ENCODE data around the gene TMEM41B. TPM values are rescaled to one million over a fixed set of nuclear protein-coding genes. Genes with fewer than 3 reads are reported as not detected.

Gene TMEM41B
- polyA plus RNA-seq, 1 experiment, result 18.7 TPM

DNA sequence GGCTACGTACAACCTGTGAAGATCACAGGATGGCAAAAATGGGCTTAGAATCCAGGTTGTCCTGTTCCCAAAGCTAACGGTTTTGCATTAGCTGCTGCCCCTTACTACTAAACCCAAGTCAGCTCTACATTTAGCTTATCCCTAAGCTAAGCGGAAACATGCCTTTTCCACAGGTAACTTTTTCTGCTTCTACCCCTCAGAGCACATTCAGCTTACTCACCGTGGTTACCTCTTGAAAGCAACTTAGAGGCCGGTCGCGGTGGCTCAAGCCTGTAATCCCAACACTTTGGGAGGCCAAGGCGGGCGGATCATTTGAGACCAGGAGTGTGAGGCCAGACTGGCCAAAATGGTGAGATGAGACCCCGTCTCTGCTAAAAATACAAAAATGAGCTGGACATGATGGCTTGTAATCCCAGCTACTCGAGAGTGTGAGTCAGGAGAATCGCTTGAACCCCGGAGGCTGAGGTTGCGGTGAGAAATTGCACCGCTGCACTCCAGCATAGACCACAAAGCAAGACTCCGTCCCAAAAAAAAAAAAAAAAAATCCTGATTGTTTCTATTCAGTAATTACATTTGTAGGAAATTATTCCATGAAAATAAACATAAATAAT, 790 bp upstream of the TMEM41B start:
- TF ChIP-seq, protein P1, sequence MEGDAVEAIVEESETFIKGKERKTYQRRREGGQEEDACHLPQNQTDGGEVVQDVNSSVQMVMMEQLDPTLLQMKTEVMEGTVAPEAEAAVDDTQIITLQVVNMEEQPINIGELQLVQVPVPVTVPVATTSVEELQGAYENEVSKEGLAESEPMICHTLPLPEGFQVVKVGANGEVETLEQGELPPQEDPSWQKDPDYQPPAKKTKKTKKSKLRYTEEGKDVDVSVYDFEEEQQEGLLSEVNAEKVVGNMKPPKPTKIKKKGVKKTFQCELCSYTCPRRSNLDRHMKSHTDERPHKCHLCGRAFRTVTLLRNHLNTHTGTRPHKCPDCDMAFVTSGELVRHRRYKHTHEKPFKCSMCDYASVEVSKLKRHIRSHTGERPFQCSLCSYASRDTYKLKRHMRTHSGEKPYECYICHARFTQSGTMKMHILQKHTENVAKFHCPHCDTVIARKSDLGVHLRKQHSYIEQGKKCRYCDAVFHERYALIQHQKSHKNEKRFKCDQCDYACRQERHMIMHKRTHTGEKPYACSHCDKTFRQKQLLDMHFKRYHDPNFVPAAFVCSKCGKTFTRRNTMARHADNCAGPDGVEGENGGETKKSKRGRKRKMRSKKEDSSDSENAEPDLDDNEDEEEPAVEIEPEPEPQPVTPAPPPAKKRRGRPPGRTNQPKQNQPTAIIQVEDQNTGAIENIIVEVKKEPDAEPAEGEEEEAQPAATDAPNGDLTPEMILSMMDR (IDR thresholded peaks at IDR 0.05; ENCODE audit: insufficient read depth, low read depth, low read length), result no peak
- Histone ChIP-seq H3K27me3 (ENCODE audit: control insufficient read depth, insufficient read depth, low read length) (no peaks in the 10 kb centered on the region), H3K36me3 (ENCODE audit: control insufficient read depth, insufficient read depth, low read length) (no peaks in the 10 kb centered on the region), H3K4me3 (ENCODE audit: low read depth, low read length) (peak overlapping the region; percentile 41)
- ChIA-PET POLR2A (no interaction called here), CTCF (interaction anchor here (0.6 to 1.6 kb wide), 4 partner anchors 14 to 133 kb away, joined by 3 to 5 read pairs (median 4); no protein-coding TSS in a partner anchor)
- DNase-seq (ENCODE audit: low read depth), result no peak

DNA sequence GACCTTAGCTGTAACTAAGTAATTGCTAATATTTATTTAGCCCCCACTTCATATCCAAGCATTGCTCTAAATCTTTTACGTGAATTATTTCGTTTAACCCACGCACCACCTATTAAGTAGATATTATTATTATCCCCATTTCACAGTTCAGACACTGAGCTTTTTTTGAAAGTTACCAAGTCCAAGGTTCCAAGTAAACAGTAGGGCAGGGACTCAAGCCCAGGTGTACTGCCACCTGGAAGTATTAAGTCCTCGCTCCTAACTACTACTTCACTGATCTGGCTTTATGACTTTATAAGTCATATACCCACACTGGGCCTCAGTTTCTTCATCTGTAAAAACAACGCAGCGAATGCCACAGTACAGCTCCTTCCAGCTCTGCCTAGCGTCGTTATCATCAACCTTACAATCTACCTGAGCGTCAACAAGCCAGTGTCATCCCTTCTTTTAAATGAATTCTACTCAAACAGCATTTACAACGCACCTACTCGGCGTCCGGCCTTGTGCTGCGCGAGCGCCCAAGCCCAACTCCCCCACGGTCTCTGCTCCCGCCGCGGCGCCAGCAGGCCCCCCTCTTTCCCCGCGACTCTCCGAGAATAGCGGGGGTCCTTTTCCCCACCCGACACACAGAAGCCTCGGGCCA, 624 bp downstream of the TMEM41B start:
- H3K4me3 ChIP-seq (ENCODE audit: low read depth, low read length), result peak overlapping the region; percentile 88
- H3K36me3 ChIP-seq (ENCODE audit: control insufficient read depth, insufficient read depth, low read length), result no peaks in the 10 kb centered on the region
- no peak for DNase-seq (ENCODE audit: low read depth)
- TF ChIP-seq, protein P1 (IDR thresholded peaks at IDR 0.05; ENCODE audit: insufficient read depth, low read depth, low read length), result no peak
- H3K27me3 ChIP-seq (ENCODE audit: control insufficient read depth, insufficient read depth, low read length), result no peaks in the 10 kb centered on the region
- ChIA-PET CTCF (interaction anchor here (1.0 kb wide), 2 partner anchors 70 to 73 kb away, joined by 3 to 5 read pairs; partner anchors contain the start of gene IPO7), POLR2A (interaction anchor here (0.5 kb wide), 1 partner anchor 149 kb away, joined by 3 read pairs; no protein-coding TSS in a partner anchor)

DNA sequence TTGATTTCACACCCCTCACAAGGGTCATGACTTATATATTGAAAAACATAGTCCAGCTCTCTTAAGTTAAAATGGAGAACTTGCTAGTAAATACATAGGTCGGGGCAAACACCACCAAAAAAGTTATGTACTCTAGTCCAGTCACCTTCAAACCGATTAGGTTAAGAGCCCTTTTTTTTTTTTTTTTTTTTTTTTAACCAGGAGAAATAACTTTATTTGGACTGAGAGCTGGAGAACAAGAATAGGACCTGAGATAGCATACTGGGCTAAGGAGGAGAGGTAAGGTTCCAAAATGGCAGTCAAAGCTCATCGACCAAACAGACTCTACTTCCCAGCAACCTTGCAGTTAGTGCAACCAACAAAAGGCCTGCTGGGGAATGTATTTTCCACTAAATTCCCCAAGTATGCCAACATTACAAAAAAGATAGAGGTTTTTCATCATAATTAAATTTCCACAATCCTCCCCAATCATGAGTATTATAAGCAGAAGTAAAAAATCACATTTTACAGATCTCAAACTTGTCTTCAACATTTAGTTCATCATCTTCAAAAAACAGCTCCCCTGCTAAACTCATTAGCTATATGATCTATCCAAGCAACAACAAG, 3.8 kb downstream of the TMEM41B start:
- no peak overlapping the region for H3K4me3 ChIP-seq (ENCODE audit: low read depth, low read length)
- no peaks in the 10 kb centered on the region for H3K36me3 ChIP-seq (ENCODE audit: control insufficient read depth, insufficient read depth, low read length)
- ChIA-PET CTCF (interaction anchor here (1.3 kb wide), 1 partner anchor 173 kb away, joined by 3 read pairs; no protein-coding TSS in a partner anchor), POLR2A (interaction anchor here (0.6 kb wide), 1 partner anchor 47 kb away, joined by 7 read pairs; no protein-coding TSS in a partner anchor)
- DNase-seq (ENCODE audit: low read depth), result no peak
- H3K27me3 ChIP-seq (ENCODE audit: control insufficient read depth, insufficient read depth, low read length), result no peaks in the 10 kb centered on the region
- TF ChIP-seq, protein P1 (IDR thresholded peaks at IDR 0.05; ENCODE audit: insufficient read depth, low read depth, low read length), result no peak

DNA sequence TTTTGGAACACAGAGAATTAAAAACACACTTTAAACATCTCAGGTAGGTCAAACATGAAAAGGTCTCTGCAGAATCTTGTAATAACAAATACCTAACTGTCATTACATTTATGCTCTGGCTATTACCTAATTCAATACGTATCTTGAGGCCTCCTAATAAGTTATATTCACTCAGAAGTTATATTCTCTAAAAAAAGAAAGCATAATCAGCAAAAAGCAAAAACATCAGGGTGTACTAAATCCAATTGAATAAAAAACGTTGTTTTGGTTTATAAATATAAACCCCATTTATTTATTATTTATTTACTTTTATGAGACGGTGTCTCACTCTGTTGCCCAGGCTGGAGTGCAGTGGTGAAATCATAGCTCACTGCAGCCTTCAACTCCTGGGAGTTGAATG, 10.2 kb downstream of the TMEM41B start:
- Histone ChIP-seq H3K27me3 (ENCODE audit: control insufficient read depth, insufficient read depth, low read length) (no peaks in the 10 kb centered on the region), H3K4me3 (ENCODE audit: low read depth, low read length) (no peak overlapping the region), H3K36me3 (ENCODE audit: control insufficient read depth, insufficient read depth, low read length) (no peaks in the 10 kb centered on the region)
- no peak for DNase-seq (ENCODE audit: low read depth)
- ChIA-PET CTCF (no interaction called here), POLR2A (interaction anchor here (0.7 kb wide), 1 partner anchor 70 kb away, joined by 3 read pairs; no protein-coding TSS in a partner anchor)
- TF ChIP-seq, protein P1 (IDR thresholded peaks at IDR 0.05; ENCODE audit: insufficient read depth, low read depth, low read length), result no peak

DNA sequence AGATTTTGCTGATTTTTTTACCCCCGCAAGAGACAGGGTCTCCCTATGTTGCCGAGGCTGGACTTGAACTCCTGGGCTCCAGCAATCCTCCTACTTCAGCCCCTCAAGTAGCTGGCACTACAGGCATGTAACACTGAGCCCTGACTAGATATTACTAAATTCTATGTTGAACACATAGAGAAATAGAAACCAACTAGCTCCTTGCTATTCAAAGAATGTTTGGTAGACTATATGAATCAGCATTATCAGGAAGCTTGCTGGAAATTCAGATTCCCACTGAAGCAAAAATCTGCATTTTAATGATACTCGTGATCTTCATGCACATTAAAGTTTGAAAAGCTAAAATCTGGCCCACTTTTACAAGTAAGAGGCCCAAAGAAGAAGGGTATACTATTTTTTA, 11.9 kb downstream of the TMEM41B start:
- TF ChIP-seq, protein P1 (IDR thresholded peaks at IDR 0.05; ENCODE audit: insufficient read depth, low read depth, low read length), result no peak
- Histone ChIP-seq H3K36me3 (ENCODE audit: control insufficient read depth, insufficient read depth, low read length) (peaks cover 1% of the 10 kb centered on the region; the same call in 1 of the 2 replicates), H3K27me3 (ENCODE audit: control insufficient read depth, insufficient read depth, low read length) (no peaks in the 10 kb centered on the region), H3K4me3 (ENCODE audit: low read depth, low read length) (no peak overlapping the region)
- ChIA-PET CTCF (no interaction called here), POLR2A (no interaction called here)
- no peak for DNase-seq (ENCODE audit: low read depth)
